GM19324 (cell line): Measurements from ENCODE around the gene KANK2.

Experiments
- ATAC-seq: cut with Tn5 transposase; IDR thresholded peaks from one replicate; pipeline ENCODE4 v1.9.1; 2021; ENCODE audit warnings: mild to moderate bottlenecking, moderate library complexity; ENCODE audit not compliant: unreplicated experiment, low FRiP score

Gene KANK2

DNA sequence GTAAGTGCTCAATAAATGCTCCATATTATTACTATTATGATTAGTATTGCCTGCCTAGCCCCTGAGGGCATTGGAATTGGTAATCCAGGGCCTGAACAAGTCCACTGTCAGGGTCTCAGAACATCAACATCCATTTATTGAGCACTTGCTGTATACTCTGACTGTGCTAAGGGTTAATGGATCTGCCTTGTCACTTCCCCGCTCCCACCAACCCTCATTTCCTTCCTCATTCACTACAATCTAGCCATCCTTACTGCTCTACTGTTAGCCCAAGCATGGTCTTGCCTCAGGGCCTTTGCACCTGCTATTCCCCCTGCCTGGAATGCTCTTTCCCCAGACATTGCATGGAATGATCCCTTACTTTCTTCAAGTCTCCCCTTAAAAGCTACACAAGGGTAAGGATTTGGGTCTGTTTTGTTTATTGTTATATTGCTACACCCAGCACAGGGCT, 29.4 kb upstream of the KANK2 start:
- no peak for ATAC-seq

DNA sequence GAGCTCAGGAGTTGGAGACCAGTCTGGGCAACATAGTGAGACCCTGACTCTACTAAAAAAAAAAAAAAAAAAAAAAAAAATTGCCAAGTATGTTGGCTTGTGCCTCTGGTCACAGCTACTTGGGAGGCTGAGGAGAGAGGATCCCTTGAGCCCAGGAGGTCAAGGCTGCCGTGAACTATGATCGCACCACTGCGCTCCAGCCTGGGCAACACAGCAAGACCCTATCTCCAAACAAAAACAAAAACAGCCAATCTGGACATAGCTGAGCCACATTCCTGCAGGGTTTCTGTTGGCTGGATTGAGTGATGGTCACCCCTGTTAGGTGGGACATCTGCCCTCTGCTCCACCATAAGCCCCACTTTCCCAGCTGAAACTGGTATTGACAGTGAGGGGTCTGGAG, 28.5 kb upstream of the KANK2 start:
- ATAC-seq: no peak

GRCh38 chr19:11225172-11225571, 27.8 kb upstream of the KANK2 start:
- no peak for ATAC-seq

DNA sequence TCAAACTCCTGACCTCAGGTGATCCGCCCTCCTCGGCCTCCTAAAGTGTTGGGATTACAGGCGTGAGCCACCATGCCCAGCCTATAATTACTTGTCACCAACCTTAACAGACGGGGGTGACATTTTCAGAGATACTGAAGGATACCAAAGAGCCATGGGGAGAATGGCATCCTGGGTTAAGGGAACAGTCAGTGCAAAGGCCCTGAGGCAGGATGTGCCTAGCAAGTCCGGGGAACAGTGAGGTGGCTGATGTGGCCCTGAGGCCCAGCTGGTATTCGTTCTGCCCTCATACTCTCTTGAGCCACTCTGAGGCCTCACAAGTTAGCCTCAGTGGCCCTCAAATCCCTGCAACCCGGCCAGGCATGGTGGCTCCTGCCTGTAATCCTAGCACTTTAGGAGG, 27.1 kb upstream of the KANK2 start:
- ATAC-seq: no peak

DNA sequence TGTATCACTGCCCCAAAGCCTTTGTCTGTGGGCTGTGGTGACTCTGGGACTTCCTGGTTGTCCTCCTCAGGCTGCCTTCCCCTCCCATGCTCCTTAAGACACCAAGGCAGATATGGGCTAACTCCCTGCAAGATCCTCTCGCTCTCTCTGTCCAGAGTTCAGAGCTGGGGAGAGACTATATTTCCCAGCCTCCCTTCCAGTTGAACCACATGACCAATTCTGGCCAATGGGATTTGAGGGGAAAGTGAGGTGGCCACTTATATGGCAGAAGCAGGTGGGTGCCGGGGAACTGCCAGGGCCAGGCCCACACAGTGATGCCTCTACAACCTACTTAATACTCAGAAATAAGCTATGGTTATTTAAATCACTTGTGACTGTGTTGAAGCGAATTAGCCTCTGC, 25.9 kb upstream of the KANK2 start:
- no peak for ATAC-seq

GRCh38 chr19:11221082-11221598, 23.8 kb upstream of the KANK2 start:
- no peak for ATAC-seq

DNA sequence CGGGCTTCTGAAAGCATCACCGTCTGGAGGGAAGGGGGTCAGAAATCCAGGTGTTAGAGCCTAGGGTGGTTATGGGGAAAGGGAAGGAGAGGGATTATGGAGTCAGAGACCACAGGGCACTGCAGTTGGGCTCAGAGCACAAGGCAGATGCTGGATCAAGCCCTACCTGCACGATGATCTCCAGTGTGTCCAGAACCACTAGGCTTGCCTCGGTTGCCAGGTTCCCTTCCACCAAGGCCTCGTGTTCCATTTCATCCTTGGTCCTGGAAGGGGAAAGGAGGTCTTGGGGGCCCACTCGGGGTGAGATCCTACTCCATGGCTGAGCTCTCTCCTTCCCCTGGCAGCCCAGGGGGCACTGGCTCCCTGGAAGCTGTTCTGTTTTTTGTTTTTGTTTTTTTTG, 17.0 kb upstream of the KANK2 start:
- ATAC-seq: no peak

DNA sequence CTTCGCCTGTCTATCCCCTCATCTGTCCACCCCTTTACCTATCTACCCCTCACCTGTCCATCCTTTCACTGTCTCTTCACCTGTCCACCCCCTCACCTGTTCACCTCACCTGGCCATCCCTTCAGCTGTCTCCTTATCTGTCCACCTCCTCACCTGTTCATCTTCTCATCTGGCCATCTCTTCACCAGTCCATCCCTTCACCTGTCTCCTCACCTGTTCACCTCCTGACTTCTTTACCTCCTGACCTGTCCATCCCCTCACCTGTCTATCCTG, 13.2 kb upstream of the KANK2 start:
- ATAC-seq: no peak

- ATAC-seq: no peak
Measured at GRCh38 chr19:11209839-11210655, 12.7 kb upstream of the KANK2 start.

DNA sequence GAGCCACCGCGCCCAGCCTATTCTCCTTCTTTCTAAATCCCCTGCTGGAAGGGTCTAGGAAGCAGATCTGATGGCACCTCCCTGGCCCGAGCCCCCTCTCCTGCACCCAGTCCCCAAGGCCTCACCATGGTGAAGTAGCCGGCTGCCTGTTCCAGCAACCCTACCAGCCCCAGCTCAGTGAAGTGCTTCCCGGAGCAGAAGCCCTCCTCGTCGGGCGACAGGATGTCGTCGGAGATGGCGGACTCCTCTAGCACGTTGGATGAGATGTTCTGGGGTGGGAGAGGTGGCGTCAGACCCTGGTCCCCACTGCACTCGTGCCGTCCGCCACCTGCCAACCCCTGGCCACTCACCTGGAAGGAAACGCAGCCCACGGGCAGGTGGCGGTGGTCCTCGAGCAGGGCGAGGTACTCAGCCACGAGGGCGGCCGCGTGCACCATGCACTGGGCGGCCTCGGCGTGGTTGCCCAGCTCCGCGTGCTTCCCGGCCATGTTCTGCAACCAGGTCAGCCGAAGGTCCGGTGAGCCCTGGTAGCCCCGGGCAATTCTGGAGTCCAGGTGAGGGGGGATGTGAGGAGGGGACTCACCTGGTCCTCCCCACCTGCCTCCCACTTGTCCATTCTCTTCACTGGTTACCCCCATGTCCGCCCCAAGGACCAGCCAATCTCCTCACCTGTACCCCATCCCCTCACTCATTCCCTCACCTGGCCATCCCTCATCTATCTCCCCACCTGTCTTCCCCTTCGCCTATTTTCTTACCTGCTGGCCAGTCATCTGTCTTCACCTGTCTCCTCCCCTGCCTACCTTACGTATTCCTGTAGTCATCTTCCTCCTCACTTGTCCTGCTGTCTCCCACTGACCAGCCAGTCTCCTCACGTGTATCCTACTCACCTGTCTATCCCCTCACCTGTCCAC, 11.5 kb upstream of the KANK2 start:
- no peak for ATAC-seq

DNA sequence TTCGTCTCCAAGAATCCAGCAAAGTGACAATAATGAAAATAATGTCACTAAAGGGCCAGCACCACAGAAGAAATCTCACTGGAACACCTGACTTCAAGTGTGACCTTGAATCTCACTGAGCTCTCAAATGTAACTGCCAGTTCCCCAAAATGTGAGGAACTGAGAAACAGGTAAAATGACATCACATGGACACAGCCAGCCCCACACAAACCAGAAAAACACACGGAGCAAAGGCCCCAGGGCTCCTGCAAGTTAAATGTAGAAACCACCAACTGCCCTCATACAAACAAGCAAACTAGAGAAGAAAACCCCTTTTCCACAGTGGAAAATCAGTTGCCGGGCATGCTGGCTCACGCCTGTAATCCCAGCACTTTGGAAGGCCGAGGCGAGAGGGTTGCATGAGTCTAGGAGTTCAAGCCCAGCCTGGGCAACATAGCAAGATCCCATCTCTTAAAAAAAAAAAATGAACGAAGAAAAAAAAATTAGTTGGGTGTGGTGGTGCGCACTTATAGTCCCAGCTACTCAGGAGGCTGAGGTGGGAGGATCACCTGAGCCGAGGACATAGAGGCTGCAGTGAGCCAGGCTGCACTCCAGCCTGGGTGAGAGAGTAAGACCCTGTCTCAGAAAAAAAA, 8.7 kb upstream of the KANK2 start:
- no peak for ATAC-seq

DNA sequence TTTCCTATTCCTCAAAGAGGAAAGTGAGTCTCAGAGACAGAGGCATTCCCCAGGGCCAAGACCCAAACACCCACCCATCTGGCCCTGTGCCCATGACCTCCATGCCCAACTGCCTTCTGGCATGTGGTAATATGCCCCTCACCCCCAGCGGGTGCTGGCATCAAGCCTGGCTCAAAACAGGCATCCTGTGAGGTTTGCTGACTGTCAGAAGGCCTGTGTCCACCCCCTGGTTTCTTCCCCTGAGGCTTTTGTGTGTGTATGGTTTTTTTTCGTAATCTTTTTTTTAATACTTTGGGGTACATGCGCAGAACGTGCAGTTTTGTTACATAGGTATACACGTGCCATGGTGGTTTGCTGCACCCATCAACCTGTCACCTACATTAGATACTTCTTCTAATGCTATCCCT, 7.6 kb upstream of the KANK2 start:
- ATAC-seq: no peak

- no peak for ATAC-seq
Measured at GRCh38 chr19:11204076-11204602, 6.8 kb upstream of the KANK2 start.

DNA sequence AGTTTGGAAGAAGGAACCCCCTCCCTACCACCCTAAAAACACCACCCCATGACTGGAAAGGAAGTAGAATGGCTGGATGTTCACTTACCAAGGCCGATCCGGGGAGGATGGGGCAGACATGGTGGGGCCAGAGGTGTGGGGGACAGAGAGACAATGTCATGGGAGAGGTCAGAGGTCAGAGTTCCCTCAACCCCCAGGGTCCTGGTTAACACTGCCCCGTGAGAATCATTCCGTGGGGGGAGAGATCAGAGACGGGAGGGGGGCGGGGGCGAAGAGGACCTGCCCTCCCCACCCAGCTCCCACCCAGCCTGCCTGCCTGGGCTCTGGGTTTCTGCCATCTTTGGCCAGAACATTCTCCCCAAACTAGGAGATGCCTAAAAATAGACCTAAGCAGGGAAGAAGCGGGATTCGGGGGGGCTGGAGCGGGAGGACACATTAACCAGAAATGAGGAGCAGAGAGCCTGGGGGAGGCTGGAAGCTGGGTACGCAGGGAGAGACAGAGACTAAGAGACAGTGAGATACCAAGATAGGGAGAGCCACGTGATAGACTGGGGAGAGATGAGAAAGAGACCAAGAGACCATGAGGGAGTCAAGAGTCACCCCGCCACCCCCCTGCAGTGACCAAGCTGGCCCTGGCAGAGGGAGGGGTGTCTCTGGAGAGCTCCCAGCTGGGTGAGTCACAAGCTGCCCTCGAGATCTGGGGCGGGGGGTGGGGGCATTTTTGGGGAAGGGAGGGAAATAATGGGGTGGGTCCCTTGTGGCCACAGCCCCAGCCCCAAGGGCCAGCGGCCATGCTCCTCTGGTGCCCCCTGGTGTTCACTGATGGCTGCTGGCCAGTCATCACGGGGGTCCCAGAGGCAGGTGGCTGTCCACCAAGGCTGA, 6.1 kb upstream of the KANK2 start:
- no peak for ATAC-seq

- ATAC-seq: no peak
Measured at GRCh38 chr19:11202488-11203193, 5.3 kb upstream of the KANK2 start.

GRCh38 chr19:11201791-11202190, 4.4 kb upstream of the KANK2 start:
- ATAC-seq: no peak

- no peak for ATAC-seq
Measured at GRCh38 chr19:11200931-11201330, 3.6 kb upstream of the KANK2 start.

DNA sequence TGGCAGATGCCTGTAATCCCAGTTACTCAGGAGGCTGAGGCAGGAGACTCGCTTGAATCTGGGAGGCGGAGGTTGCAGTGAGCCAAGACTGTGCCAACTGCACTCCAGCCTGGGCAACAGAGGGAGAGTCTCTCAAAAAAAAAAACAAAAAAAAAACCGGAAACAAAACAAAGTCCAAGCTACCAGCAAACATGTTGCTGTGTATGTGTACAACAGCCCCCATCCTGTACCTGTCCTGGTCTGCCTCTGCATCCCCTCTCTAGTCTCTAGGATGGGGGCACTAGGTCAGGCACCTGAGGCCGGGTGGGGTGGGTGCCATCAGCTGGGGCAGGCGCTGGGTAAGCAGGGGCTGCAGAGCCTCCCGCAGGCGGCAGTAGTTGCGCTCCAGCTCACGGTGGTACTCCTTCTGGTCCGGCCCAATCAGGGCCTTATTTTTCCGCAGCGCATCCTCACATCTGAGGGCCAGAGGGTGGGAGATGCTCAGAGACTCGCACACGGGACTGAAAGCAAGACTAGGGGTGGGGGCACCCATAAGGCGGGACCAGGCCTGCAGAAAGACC, 2.8 kb upstream of the KANK2 start:
- no peak for ATAC-seq

GRCh38 chr19:11199517-11199916, 2.2 kb upstream of the KANK2 start:
- ATAC-seq: no peak
